Tibial nerve (tissue), 4 donors: ENCODE results near the gene HECTD2. TPM values are rescaled to one million over a fixed set of nuclear protein-coding genes. Genes with fewer than 3 reads are reported as not detected.

Experiments
- DNase-seq, 2 donors: peaks; one replicate each; pipeline ENCODE4 v3.0.0-alpha.2; 2019; ENCODE audit warnings: low spot score in 2 of 2
- H3K27ac ChIP-seq, 4 donors: fragments of 200-600 bp; sonication (generic) in 3 of 4; one replicate each; pipeline ENCODE4 v1.5.1; 2017 to 2019; ENCODE audit warnings: mild to moderate bottlenecking in 1 of 4
- H3K27me3 ChIP-seq, 2 donors: fragments of 200-600 bp; sonication (generic) in 1 of 2; one replicate each; pipeline versions ENCODE4 v1.5.1 to v1.6.0; 2017 to 2019
- H3K36me3 ChIP-seq, 3 donors: fragments of 200-600 bp; sonication (generic); one replicate each; pipeline ENCODE4 v1.5.1; 2018 to 2019
- H3K4me1 ChIP-seq, 4 donors: fragments of 200-600 bp; sonication (generic) in 3 of 4; one replicate each; pipeline ENCODE4 v1.5.1; 2017 to 2019
- H3K4me3 ChIP-seq, 4 donors: fragments of 200-600 bp; sonication (generic) in 3 of 4; one replicate each; pipeline ENCODE4 v1.5.1; 2017 to 2019; ENCODE audit warnings: mild to moderate bottlenecking in 1 of 4, moderate library complexity in 1 of 4
- H3K9me3 ChIP-seq, 4 donors: fragments of 200-600 bp; sonication (generic) in 3 of 4; one replicate each; pipeline ENCODE4 v1.5.1; 2017 to 2019
- EP300 ChIP-seq, 2 donors: sonication (generic); formaldehyde crosslinking; IDR thresholded peaks; one replicate each; pipeline ENCODE4 v1.6.1; 2017; ENCODE audit warnings: antibody characterized with exemption in 2 of 2, mild to moderate bottlenecking in 1 of 2
- POLR2A ChIP-seq, 2 donors: fragments of 450-650 bp; IDR thresholded peaks; one replicate each; pipeline ENCODE4 v1.6.1; 2017; ENCODE audit warnings: antibody characterized with exemption in 2 of 2, mild to moderate bottlenecking in 2 of 2, moderate library complexity in 2 of 2
- WGBS, 2 donors: methylation state at CpG; one replicate each; pipeline ENCODE4 v1.1.5; 2018; 5-methylcytosine and 5-hydroxymethylcytosine counted together
- total RNA-seq, 4 donors: library from RNA; depleted of rRNA; stranded (reverse); fragments of >200 nt; gene quantifications; one replicate each; pipeline ENCODE4 v1.1.0, GENCODE V29; 2016
- TF ChIP-seq, protein P1 (sequence below), 5 experiments: fragments of 200-600 bp in 3 of 5; fragments of 450-650 bp in 2 of 5; sonication (generic) in 3 of 5; IDR thresholded peaks; one replicate each; pipeline ENCODE4 v1.5.1; 2016 to 2019; ENCODE audit warnings: antibody characterized with exemption in 5 of 5, mild to moderate bottlenecking in 3 of 5, moderate library complexity in 2 of 5

The HECTD2 gene
- total RNA-seq, 4 donors from 2014 or later: 23.5 to 33.4 (median 26.1) TPM

DNA sequence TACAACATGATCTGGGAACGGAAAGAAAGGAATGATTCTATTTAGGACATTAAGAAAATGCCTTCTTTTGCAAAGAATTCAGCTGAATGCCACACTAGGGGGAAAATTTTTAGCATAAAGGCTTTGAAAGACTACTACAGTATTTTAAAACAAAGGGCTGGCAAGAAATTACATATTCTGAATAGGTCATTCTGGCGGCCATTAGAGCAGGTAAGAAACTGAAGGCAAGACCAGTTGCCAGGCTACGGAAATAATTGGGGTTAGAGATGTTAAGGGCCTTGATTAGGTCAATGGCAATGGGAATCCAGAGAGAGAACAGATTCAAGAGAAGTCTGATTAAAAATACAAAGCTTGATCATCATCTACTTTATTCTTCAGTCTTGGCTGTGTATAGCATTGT is 3.8 kb upstream of the HECTD2 start:
- H3K27ac ChIP-seq: no peak overlapping the region
- no peaks in the 10 kb centered on the region for H3K27me3 ChIP-seq
- H3K9me3 ChIP-seq: no peaks in the 10 kb centered on the region
- H3K4me1 ChIP-seq: peaks cover 0 to 13% (median 1%) of the 10 kb centered on the region in 4 donors
- DNase-seq: no peak
- no peak overlapping the region for H3K4me3 ChIP-seq
- no peaks in the 10 kb centered on the region for H3K36me3 ChIP-seq
- TF ChIP-seq POLR2A (IDR thresholded peaks at IDR 0.05): no peak
- TF ChIP-seq EP300 (IDR thresholded peaks at IDR 0.05): no peak
- 82 to 83% methylated on average over 3 of the region's 3 CpGs for WGBS, 2 donors

DNA sequence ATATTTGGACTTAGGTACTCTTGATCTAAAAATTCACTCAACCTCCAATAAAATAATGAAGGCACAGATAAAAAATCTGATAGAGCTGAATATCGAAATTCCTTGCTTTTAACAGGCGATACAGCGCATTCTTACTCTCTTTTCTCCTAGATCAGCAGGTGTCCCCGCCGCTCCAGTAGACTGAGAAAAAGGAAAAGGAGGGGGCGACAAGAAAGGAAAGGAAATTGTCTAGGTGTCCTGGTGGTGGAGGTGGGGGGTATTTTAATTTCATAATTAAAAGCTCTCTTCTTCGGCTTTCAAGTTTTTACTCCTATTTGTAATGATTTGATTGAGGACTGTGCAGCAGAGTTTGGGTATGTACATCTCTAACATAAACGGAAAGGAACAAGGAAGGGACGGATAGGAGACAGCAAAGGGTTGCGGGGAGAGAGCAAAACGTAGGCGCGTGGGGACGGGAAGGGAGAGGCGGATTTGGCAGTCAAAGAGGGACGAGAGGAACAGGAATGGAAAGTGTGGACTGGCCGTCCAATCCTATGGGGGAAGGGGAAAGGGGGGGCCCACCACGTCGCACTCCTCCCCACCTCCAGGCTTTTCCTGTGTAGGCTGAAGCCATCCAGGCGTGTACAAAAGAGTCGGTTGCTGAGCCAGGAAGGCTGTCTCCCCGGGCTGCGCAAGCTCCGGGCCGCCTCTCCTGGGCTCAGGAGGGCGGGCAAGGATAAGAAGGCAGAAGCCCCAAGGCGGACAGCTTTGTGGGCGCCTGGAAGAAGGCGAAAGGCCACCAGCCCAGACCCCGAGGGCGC is 875 bp upstream of the HECTD2 start:
- Histone ChIP-seq H3K4me1 (peaks cover 0 to 37% (median 7%) of the 10 kb centered on the region in 4 donors), H3K27me3 (no peaks in the 10 kb centered on the region), H3K27ac (peak overlapping the region; percentile 96 to 100 (median 98)), H3K4me3 (peak overlapping the region; percentile 67 to 83 (median 72)), H3K36me3 (no peaks in the 10 kb centered on the region), H3K9me3 (no peaks in the 10 kb centered on the region)
- 4 to 5% methylated on average over 27 to 31 of the region's 31 CpGs for WGBS, 2 donors
- peak; percentile 49 to 76 for DNase-seq
- TF ChIP-seq EP300 (IDR thresholded peaks at IDR 0.05) (peak in 1 of 2 donors; percentile 89), POLR2A (IDR thresholded peaks at IDR 0.05) (peak; percentile 65 to 69)
- TF ChIP-seq, protein P1, sequence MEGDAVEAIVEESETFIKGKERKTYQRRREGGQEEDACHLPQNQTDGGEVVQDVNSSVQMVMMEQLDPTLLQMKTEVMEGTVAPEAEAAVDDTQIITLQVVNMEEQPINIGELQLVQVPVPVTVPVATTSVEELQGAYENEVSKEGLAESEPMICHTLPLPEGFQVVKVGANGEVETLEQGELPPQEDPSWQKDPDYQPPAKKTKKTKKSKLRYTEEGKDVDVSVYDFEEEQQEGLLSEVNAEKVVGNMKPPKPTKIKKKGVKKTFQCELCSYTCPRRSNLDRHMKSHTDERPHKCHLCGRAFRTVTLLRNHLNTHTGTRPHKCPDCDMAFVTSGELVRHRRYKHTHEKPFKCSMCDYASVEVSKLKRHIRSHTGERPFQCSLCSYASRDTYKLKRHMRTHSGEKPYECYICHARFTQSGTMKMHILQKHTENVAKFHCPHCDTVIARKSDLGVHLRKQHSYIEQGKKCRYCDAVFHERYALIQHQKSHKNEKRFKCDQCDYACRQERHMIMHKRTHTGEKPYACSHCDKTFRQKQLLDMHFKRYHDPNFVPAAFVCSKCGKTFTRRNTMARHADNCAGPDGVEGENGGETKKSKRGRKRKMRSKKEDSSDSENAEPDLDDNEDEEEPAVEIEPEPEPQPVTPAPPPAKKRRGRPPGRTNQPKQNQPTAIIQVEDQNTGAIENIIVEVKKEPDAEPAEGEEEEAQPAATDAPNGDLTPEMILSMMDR (IDR thresholded peaks at IDR 0.05): peak in 1 of 5 experiments; percentile 27

- Histone ChIP-seq H3K27me3 (no peaks in the 10 kb centered on the region), H3K4me3 (peak overlapping the region; percentile 67 to 83 (median 77)), H3K36me3 (no peaks in the 10 kb centered on the region), H3K27ac (peak overlapping the region; percentile 96 to 100 (median 98)), H3K9me3 (no peaks in the 10 kb centered on the region), H3K4me1 (peaks cover 0 to 50% (median 13%) of the 10 kb centered on the region in 4 donors)
- DNase-seq: peak in 1 of 2 donors; percentile 23
- TF ChIP-seq, protein P1 (IDR thresholded peaks at IDR 0.05): no peak
- TF ChIP-seq POLR2A (IDR thresholded peaks at IDR 0.05): no peak
- 2 to 3% methylated on average over 15 to 24 of the region's 26 CpGs for WGBS, 2 donors
These were observed 661 bp downstream of the HECTD2 start for GRCh38 chr10:91410638-91411371.

DNA sequence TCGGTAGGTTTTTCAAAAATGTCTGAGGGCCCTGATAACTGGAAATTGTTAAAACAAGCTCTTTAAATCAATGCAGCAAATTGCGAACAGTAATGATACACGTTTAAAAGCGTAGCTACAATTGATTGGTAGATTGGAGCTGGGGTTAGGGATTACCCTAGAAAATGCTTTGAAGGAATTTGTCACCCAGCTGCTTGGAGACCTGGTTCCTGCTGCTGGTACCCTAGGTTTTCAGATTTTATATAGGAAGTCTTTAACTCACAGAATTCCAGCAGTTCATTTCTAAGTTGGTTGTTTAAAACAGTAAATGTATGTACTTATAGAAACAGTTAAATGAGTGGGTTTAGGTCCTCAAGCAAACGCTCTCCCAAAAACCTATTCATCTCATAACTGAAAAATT is 1.5 kb downstream of the HECTD2 start:
- DNase-seq: no peak
- Histone ChIP-seq H3K9me3 (no peaks in the 10 kb centered on the region), H3K27me3 (no peaks in the 10 kb centered on the region), H3K4me3 (peak overlapping the region in 1 of 4 donors; percentile 71), H3K27ac (peak overlapping the region in 3 of 4 donors; percentile 13 to 98 (median 96)), H3K36me3 (no peaks in the 10 kb centered on the region), H3K4me1 (peaks cover 0 to 58% (median 16%) of the 10 kb centered on the region in 4 donors)
- TF ChIP-seq, protein P1 (IDR thresholded peaks at IDR 0.05): no peak
- TF ChIP-seq EP300 (IDR thresholded peaks at IDR 0.05): no peak
- TF ChIP-seq POLR2A (IDR thresholded peaks at IDR 0.05): no peak
- 62 to 66% methylated on average over 5 of the region's 5 CpGs for WGBS, 2 donors

DNA sequence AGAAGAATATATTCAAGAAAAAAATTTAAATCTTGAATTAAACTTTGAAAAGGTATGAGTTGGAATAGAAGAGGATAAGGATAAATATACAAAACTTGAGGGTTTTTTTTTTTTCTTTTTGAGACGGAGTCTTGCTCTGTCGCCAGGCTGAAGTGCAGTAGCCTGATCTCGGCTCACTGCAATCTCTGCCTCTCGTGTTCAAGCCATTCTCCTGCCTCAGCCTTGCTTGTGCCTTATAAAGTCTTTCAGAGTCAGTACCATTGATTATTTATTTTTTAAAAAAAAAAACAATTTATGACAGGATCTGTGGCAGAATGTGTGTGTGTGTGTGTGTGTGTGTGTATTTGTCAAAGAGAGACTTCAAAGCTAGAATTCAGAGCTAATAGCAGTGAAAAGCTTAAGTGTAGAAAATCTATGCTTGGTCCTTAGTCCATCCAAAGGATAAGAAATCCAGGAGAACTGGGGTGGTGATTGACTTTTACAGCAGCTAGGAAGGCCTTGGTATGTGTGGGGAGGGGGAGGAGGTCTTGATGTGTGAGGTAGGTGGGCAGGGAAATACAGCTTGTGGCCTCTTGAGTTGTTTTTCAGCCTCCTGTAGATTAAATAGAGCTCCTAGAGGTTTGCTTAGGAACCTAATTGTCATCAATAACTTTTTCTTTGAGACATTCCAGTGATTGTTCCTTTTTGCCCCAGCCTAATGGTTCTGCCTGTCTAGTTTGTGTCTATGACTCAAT is 2.4 kb downstream of the HECTD2 start:
- TF ChIP-seq, protein P1 (IDR thresholded peaks at IDR 0.05): no peak
- TF ChIP-seq POLR2A (IDR thresholded peaks at IDR 0.05): no peak
- TF ChIP-seq EP300 (IDR thresholded peaks at IDR 0.05): no peak
- peak overlapping the region in 2 of 4 donors; percentile 5 to 96 for H3K27ac ChIP-seq
- H3K9me3 ChIP-seq: no peaks in the 10 kb centered on the region
- 61 to 74% methylated on average over 4 of the region's 4 CpGs for WGBS, 2 donors
- DNase-seq: no peak
- no peaks in the 10 kb centered on the region for H3K27me3 ChIP-seq
- no peak overlapping the region for H3K4me3 ChIP-seq
- H3K4me1 ChIP-seq: peaks cover 0 to 66% (median 17%) of the 10 kb centered on the region in 4 donors
- H3K36me3 ChIP-seq: no peaks in the 10 kb centered on the region
